Dedifferentiated amniotic fluid mesenchymal stem cell (primary cell): Measurements from ENCODE around the gene SLC39A3.

ENCODE experiments used
- DNase-seq: peaks from one replicate; pipeline ENCODE4 v3.0.0-alpha.2; 2016; ENCODE audit errors: extremely low spot score

The SLC39A3 gene

DNA sequence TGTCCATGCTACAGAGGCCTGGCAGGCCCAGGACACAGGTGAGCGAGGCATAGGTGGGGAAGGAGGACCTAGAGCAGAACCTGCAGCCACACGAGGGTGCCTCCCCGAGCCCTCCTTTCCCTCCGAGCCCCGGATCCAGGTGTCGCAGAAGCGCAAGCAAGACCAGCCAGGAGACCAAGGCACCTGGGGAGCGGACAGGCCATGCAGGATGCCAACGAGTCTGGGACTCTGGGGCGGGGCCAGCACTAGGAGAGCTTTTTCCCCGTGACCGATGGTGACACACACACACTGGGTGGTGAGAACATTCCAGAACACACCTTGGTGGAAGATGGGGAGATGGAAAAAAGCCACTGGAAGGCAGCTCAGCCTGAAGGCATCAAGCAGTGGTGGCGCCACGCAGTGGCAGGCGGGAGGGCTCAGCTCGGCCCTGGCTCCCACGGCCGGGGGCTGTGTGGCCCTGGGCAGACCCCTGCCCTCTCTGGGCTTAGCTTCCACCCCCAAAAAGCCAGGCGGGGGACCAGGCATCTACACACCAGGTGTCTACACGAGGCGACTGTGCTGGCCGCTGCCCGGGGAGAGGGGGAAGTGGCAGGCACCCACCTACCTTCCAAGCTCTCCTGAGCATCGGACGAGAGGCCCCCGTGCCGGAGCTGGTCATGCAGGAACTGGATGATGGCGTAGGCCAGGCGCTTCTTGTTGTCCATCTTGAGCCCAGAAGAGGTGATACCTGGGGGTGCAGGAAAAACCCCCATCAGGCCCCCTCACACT, 28.7 kb upstream of the SLC39A3 start:
- DNase-seq = no peak

- no peak for DNase-seq
These were observed 27.9 kb upstream of the SLC39A3 start for GRCh38 chr19:2767688-2768087.

DNA sequence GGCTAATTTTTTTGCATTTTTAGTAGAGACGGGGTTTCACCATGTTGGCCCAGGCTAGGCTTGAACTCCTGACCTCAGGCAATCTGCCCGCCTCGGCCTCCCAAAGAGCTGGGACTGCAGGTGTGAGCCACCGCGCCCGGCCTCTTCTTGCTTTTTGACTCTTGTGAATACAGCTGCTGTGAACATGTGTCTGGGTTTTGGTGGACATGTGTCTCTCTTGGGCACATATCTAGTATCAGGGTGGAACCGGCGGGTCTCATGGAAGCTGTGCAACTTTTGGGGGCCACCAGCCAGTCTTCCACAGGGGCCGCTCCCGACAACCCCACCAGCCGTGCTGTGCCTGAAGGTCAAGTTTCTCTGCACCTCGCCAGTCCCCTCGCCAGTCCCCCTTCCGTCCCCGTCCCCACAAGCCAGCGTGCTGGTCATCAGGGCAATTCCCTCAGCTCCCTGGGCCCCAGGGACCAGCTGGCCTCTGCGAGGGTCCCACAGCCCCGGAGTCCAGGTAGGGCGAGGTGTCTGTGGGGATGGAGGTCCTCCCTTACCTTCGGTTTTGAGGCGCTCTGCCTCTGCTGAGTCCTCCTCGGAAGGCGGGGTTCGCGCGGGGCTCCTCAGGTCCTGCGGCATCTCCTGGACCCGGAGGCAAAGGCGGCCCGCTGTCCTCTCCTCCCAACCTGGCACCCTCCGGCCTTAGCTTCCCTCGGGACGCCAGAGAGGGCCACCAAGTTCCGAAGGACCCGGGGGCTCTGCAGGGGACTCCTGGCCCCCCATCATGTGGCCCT, 27.0 kb upstream of the SLC39A3 start:
- no peak for DNase-seq

DNA sequence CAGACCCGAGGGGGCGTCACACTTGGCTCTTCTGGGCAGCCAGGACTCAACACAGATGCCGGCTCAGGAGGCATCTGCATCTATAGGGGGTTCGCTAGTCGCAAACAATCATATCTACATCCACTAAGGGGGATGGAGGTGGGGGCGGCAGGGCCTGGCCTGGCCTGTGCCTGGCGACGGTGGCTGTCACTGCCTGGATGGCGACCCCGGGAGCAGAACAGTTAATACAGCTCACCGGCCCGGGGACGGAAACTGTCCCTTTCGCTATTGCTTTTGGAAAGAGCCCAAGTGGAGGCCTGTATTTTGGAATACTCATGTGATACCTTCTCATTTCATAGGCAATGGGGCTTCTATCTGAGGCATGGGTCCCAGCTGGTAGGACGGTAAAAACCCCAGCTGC, 25.6 kb upstream of the SLC39A3 start:
- no peak for DNase-seq

- no peak for DNase-seq
These were observed 25.1 kb upstream of the SLC39A3 start for GRCh38 chr19:2764945-2765344.

- no peak for DNase-seq
These were observed 23.9 kb upstream of the SLC39A3 start for GRCh38 chr19:2763687-2764086.

GRCh38 chr19:2762783-2763496, 23.1 kb upstream of the SLC39A3 start:
- no peak for DNase-seq

DNA sequence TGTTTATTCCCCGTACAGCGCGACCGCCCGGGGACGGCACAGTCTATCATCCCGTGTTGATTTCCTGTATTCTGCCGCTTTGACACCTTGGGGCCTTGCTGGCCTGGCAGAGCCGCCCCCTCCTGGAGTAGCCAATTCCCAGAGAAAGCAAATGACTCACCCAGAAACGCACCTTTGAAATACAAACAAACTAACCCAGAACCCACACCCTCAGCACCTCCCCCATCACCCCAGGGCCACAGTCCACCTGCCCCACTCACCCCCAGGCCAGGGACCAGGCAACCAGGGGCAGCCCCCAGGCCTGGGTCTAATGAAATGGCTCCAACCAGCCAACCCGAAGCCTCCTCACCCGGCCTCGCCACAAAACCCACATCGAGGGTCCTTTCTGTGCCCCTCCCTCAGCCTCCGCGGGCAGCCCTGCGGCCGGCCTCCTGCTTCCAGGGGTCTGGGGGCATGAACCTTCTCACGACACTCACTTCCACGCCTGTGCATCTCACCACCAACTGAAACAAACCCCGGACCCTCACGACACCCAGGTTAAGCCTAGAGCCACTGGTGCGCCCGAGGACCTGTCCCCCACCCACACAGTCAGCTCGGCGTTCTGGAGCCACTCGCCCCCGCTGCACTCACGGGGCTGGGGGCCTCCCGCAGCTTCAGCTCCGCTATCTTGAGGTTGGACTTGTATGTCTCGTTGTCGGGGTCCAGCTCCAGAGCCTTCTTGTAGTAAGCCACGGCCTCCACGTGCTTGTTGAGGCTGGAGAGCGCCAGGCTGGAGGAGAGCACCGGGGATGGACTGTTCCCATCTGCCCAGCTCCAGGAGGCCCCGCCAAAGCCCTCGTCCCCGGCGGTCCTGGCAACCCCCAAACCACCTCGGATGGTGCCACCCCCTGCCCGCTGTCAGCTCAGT, 22.3 kb upstream of the SLC39A3 start:
- DNase-seq = no peak

DNA sequence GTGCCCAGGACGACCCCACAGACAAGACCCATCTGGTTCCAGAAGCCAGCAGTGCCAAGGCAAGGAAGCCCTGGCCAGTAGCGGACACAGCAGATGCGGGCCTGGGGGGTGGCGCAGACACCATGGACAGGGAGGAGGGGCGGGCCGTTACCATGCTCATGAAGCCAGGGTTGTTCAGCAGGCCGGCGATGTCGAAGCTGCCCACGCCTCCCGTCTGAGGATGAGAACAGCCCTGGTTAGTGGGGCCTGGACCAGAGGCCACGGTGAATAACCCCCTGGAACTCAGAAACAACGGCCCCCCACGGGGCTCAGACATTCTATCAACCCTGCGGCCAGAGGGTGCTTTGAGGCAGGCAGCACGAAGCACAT, 21.5 kb upstream of the SLC39A3 start:
- DNase-seq = no peak

DNA sequence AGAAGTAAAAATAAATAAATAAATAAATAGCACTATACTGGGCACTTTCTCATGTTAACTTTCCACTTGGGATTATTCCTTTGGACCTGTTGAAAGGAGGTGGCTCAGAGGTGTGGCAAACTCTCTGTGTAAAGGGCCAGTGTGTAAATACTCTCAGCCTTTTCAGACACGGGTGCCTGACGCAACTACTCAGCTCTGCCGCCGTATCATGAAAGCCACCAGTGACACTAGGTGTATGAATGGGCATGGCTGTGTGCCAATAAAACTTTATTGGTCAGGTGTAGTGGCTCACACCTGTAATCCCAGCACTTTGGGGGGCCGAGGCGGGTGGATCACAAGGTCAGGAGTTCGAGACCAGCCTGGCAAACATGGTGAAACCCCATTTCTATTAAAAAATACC, 20.1 kb upstream of the SLC39A3 start:
- no peak for DNase-seq

- no peak for DNase-seq
These were observed 19.5 kb upstream of the SLC39A3 start for GRCh38 chr19:2759362-2759761.

- DNase-seq = no peak
These were observed 18.9 kb upstream of the SLC39A3 start for GRCh38 chr19:2758601-2759313.

DNA sequence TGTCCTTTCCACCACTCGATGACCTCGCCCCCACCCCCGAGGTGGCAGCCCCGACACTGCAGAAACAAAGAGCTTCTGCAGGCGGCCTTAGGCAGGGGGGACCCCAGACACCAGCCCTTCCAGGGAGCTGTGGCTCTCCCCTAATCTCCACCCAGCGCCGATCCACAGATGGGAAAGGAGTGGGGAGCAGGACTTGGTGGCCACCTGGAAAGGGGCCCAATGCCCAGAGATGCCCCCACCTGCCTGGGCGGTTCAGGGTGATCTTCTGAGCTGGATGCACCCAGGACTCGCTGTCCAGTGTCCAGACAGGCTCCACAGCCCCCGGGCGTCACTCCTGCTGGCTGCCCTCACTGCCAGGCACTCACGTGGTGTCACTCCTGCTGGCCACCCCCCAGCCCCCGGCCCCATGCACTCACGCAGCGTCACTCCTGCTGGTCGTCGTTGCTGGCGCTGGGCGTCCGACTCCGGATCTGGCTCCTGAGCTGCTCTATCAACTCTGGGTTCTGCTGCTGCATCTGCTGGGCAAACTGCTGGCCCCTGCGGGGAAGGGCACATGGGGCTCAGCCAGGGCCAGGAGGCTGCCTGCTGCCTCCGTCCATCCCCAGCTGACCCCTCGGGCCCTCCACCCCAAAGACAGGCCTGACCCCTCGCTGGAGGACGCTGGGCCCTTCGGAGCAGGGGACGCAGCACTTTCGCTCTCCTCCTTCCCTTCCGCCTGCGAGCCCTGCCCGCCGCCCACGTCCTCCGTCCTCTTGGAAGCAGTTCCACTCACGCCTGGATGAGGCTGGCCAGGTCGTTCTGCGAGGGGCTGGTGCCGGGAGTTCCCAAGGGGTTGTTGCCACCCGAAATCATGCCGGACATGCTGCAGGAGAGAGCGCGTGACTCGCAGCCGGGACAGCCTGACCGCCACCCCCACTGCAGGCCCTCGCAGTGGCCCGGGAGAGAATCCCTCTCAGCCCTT, 17.4 kb upstream of the SLC39A3 start:
- DNase-seq = no peak

- DNase-seq = no peak
These were observed 16.7 kb upstream of the SLC39A3 start for GRCh38 chr19:2756477-2756876.

DNA sequence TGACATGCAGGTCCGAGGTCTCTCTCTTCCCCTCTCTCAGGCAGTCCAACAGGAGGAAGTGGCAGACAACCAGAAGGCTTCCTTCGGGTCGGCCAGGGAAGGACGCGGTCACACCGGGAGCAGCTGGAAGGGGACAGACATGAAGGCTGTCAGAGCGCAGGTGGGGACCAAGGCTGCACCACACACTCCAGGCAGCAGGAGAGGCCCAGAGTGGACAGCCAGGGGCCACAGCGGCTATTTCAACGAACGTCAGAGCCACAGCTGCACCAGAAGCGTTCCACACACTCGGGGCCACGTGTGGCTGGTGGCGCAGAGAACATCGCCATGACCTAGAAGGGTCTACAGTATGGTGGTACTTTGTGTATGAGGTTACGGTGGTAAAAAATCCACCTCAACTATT, 16.0 kb upstream of the SLC39A3 start:
- DNase-seq = no peak

GRCh38 chr19:2755448-2755705, 15.6 kb upstream of the SLC39A3 start:
- no peak for DNase-seq

- DNase-seq = no peak
These were observed 15.0 kb upstream of the SLC39A3 start for GRCh38 chr19:2754659-2755447.

DNA sequence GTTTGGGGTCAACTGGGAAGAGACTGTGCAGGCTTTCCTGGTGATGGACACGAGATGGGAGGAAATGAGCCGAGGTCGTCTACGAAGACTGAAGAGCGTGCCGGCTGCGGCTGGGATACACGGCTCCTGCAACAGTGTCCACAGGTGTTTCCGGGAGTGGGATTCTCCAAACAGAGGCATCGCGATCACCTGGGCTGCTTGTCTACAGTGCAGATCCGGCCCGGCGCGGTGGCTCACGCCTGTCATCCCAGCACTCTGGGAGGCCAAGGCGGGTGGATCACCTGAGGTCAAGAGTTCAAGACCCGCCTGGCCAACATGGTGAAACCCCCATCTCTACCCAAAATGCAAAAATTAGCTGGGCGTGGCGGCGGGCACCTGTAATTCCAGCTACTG, 11.6 kb upstream of the SLC39A3 start:
- DNase-seq = no peak

DNA sequence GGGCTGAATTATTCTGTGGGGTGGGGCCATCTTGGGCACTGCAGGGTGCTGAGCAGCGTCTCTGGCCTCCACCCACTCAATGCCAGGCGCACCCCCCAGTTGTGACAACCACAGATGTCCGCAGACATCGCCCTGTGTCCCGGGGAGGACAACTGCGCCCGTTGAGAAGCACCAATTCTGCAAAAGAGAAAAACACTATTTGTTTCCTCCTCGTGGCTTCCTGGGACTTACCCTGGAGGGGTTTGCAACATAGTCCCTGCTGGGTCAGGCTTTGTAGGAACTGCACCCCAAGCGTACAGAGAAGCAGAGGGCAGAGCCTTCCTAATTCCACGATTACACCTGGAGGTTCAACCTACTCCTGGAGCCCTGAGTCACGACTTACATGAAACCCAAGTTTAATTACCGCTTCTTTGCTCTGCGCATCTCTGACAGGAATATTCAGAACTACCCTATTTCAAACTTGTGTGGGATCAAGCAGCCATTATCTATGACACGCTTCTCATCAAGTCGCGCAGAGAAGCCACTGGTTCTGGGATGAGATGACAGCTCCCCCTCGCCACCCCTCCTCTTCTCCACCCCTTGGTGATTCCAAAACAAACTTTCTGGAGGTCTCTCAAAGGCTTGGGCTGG, 11.1 kb upstream of the SLC39A3 start:
- DNase-seq = no peak
